ENCODE results near the gene LETM1. TPM values are rescaled to one million over a fixed set of nuclear protein-coding genes. Genes with fewer than 3 reads are reported as not detected.

Gene LETM1
- polyA plus RNA-seq, 1 donor (not counting 4 experiments of a cell fraction or from before 2014, with no cell fraction given): 25.6 TPM

- dilution Hi-C loops (cut with MboI; ENCODE audit: extremely low pct_ligation_motif_present, low sequenced_read_pairs): no loop called here
- Histone ChIP-seq H3K9ac (ENCODE audit: control insufficient read depth, extremely low read depth, insufficient read depth, low read length) (no peak overlapping the region), H3K79me2 (ENCODE audit: control insufficient read depth, insufficient read depth, low read length) (no peaks in the 10 kb centered on the region), H3K36me3 (ENCODE audit: control insufficient read depth in 2 of 2, extremely low read depth in 1 of 2, insufficient read depth in 2 of 2, low read length in 2 of 2) (no peaks in the 10 kb centered on the region), H3K4me1 (ENCODE audit: control insufficient read depth, extremely low read depth, insufficient read depth, low read length) (peaks cover 40% of the 10 kb centered on the region), H2AFZ (ENCODE audit: control insufficient read depth, low read length) (no peak overlapping the region), H3K27me3 (ENCODE audit: control insufficient read depth, extremely low read depth, insufficient read depth, low read length) (no peaks in the 10 kb centered on the region), H3K4me2 (ENCODE audit: control insufficient read depth, extremely low read depth, insufficient read depth, low read depth, low read length) (no peak overlapping the region), H3K27ac (ENCODE audit: control insufficient read depth, insufficient read depth, low read length) (no peak overlapping the region), H3K9me3 (ENCODE audit: control insufficient read depth, low read depth, low read length) (no peaks in the 10 kb centered on the region), H3K9me1 (ENCODE audit: control insufficient read depth, extremely low read depth, insufficient read depth, low read length) (peaks cover 2% of the 10 kb centered on the region), H4K20me1 (ENCODE audit: control insufficient read depth, extremely low read depth, insufficient read depth, low read length) (no peaks in the 10 kb centered on the region), H3K4me3 (ENCODE audit: control insufficient read depth in 2 of 3, extremely low read depth in 1 of 3, insufficient read depth in 2 of 3, low read depth in 1 of 3, low read length in 3 of 3) (no peak overlapping the region)
- FAIRE-seq (no peak), DNase-seq (ENCODE audit: low read depth, low spot score) (no peak)
- TF ChIP-seq, protein P1, sequence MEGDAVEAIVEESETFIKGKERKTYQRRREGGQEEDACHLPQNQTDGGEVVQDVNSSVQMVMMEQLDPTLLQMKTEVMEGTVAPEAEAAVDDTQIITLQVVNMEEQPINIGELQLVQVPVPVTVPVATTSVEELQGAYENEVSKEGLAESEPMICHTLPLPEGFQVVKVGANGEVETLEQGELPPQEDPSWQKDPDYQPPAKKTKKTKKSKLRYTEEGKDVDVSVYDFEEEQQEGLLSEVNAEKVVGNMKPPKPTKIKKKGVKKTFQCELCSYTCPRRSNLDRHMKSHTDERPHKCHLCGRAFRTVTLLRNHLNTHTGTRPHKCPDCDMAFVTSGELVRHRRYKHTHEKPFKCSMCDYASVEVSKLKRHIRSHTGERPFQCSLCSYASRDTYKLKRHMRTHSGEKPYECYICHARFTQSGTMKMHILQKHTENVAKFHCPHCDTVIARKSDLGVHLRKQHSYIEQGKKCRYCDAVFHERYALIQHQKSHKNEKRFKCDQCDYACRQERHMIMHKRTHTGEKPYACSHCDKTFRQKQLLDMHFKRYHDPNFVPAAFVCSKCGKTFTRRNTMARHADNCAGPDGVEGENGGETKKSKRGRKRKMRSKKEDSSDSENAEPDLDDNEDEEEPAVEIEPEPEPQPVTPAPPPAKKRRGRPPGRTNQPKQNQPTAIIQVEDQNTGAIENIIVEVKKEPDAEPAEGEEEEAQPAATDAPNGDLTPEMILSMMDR (optimal IDR thresholded peaks at IDR 0.05 in 1 of 3, IDR thresholded peaks at IDR 0.05 in 1 of 3, conservative IDR thresholded peaks at IDR 0.05 in 1 of 3; ENCODE audit: extremely low read depth in 1 of 3, insufficient read depth in 2 of 3, low read length in 3 of 3): no peak
- no peak for TF ChIP-seq EZH2 (IDR thresholded peaks at IDR 0.05; ENCODE audit: low read length)
Measured at GRCh38 chr4:1763070-1763549, 92.8 kb downstream of the LETM1 start.

GRCh38 chr4:1762264-1763010 lies 93.5 kb downstream of the LETM1 start:
- peaks cover 2% of the 10 kb centered on the region for H3K9me1 ChIP-seq (ENCODE audit: control insufficient read depth, extremely low read depth, insufficient read depth, low read length)
- no peak overlapping the region for H3K4me3 ChIP-seq (ENCODE audit: control insufficient read depth in 2 of 3, extremely low read depth in 1 of 3, insufficient read depth in 2 of 3, low read depth in 1 of 3, low read length in 3 of 3)
- DNase-seq (ENCODE audit: low read depth, low spot score) (no peak), FAIRE-seq (no peak)
- no peaks in the 10 kb centered on the region for H3K27me3 ChIP-seq (ENCODE audit: control insufficient read depth, extremely low read depth, insufficient read depth, low read length)
- H3K4me1 ChIP-seq (ENCODE audit: control insufficient read depth, extremely low read depth, insufficient read depth, low read length): peaks cover 40% of the 10 kb centered on the region
- no peak for TF ChIP-seq EZH2 (IDR thresholded peaks at IDR 0.05; ENCODE audit: low read length)
- TF ChIP-seq, protein P1 (optimal IDR thresholded peaks at IDR 0.05 in 1 of 3, IDR thresholded peaks at IDR 0.05 in 1 of 3, conservative IDR thresholded peaks at IDR 0.05 in 1 of 3; ENCODE audit: extremely low read depth in 1 of 3, insufficient read depth in 2 of 3, low read length in 3 of 3): no peak
- H3K36me3 ChIP-seq (ENCODE audit: control insufficient read depth in 2 of 2, extremely low read depth in 1 of 2, insufficient read depth in 2 of 2, low read length in 2 of 2): no peaks in the 10 kb centered on the region
- no peaks in the 10 kb centered on the region for H3K79me2 ChIP-seq (ENCODE audit: control insufficient read depth, insufficient read depth, low read length)
- no peaks in the 10 kb centered on the region for H3K9me3 ChIP-seq (ENCODE audit: control insufficient read depth, low read depth, low read length)
- dilution Hi-C loops (cut with MboI; ENCODE audit: extremely low pct_ligation_motif_present, low sequenced_read_pairs): no loop called here
- H3K27ac ChIP-seq (ENCODE audit: control insufficient read depth, insufficient read depth, low read length): no peak overlapping the region
- H3K4me2 ChIP-seq (ENCODE audit: control insufficient read depth, extremely low read depth, insufficient read depth, low read depth, low read length): no peak overlapping the region
- H2AFZ ChIP-seq (ENCODE audit: control insufficient read depth, low read length): no peak overlapping the region
- H4K20me1 ChIP-seq (ENCODE audit: control insufficient read depth, extremely low read depth, insufficient read depth, low read length): no peaks in the 10 kb centered on the region
- H3K9ac ChIP-seq (ENCODE audit: control insufficient read depth, extremely low read depth, insufficient read depth, low read length): no peak overlapping the region

Other genes starting within 250 kb of the LETM1 start
- gene FAM53A, start 171.8 kb downstream of the LETM1 start, polyA plus RNA-seq: 0.50 to 0.99 TPM (median 0.75 TPM) in 3 replicates
- gene SLBP, start 143.8 kb downstream of the LETM1 start, polyA plus RNA-seq: 52.1 to 90.6 TPM (median 77.1 TPM) in 3 replicates
- 11.7 to 30.0 TPM (median 15.3 TPM) in 3 replicates for gene TMEM129, start 134.8 kb downstream of the LETM1 start, polyA plus RNA-seq
- gene TACC3, start 134.6 kb downstream of the LETM1 start, polyA plus RNA-seq: 4.3 to 31.4 TPM (median 19.1 TPM) in 3 replicates
- 26.4 to 109 TPM (median 45.2 TPM) in 3 replicates for gene FGFR3, start 62.9 kb downstream of the LETM1 start, polyA plus RNA-seq
- 4.2 to 25.9 TPM (median 22.6 TPM) in 3 replicates for gene NSD2, start 15.2 kb upstream of the LETM1 start, polyA plus RNA-seq
- 8.0 to 12.6 TPM (median 9.9 TPM) in 3 replicates for gene NELFA, start 152.8 kb upstream of the LETM1 start, polyA plus RNA-seq
- 0.01 to 0.18 TPM (median 0.01 TPM) in 3 replicates for gene NAT8L, start 203.2 kb upstream of the LETM1 start, polyA plus RNA-seq

All from keratinocyte (primary cell).